ENCODE data around the gene PLCL2. TPM values are rescaled to one million over a fixed set of nuclear protein-coding genes. Genes with fewer than 3 reads are reported as not detected.

PLCL2 gene
- total and polyA plus RNA-seq, 10 of the 15 experiments (the other 5 are each of a cell fraction or from before 2014, with no cell fraction given) = 7.5 to 37.3 (median 21.7) TPM

GRCh38 chr3:17110660-17111396 lies 226.1 kb downstream of the PLCL2 start (continued):
- TF ChIP-seq PKNOX1 (IDR thresholded peaks at IDR 0.05) = peak; percentile 68; the same call in 1 of the 2 replicates
- no peak for TF ChIP-seq MAX (IDR thresholded peaks at IDR 0.05; ENCODE audit: low read depth, low read length)

GRCh38 chr3:17111586-17111985 lies 226.8 kb downstream of the PLCL2 start:
- CTCF ChIA-PET = no interaction called here
- POLR2A ChIA-PET = no interaction called here
- DNase-seq (ENCODE audit: low read depth, low spot score) = no peak

More at GRCh38 chr3:17111586-17111985, 226.8 kb downstream of the PLCL2 start:
- ATAC-seq = no peak
- Histone ChIP-seq H3K27me3 (replicated peaks in 1 of 2; ENCODE audit: control insufficient read depth in 2 of 2, insufficient read depth in 2 of 2, low read length in 1 of 2) (no peaks in the 10 kb centered on the region), H2AFZ (ENCODE audit: control insufficient read depth, low read depth, low read length) (no peak overlapping the region), H3K27ac (ENCODE audit: control insufficient read depth, insufficient read depth) (no peak overlapping the region), H4K20me1 (ENCODE audit: control insufficient read depth, insufficient read depth) (no peaks in the 10 kb centered on the region), H3K9me3 (replicated peaks; ENCODE audit: control insufficient read depth, insufficient read depth, low read length) (no peaks in the 10 kb centered on the region; the same call in 1 of the 3 replicates), H3K4me2 (ENCODE audit: control insufficient read depth, insufficient read depth) (no peak overlapping the region), H3K9ac (ENCODE audit: control insufficient read depth, insufficient read depth, low read length) (no peak overlapping the region), H3K79me2 (ENCODE audit: control insufficient read depth, insufficient read depth, low read length) (no peaks in the 10 kb centered on the region), H3K4me3 (no peak overlapping the region), H3K36me3 (ENCODE audit: control insufficient read depth in 2 of 2, insufficient read depth in 2 of 2, low read length in 1 of 2) (no peaks in the 10 kb centered on the region), H3K4me1 (ENCODE audit: control insufficient read depth, insufficient read depth, low read length) (no peaks in the 10 kb centered on the region; the same call in 1 of the 2 replicates)
- ChIA-PET SMC1A (ENCODE audit: uncharacterized antibody, unreplicated experiment) (no interaction called here), RAD21 (ENCODE audit: unreplicated experiment) (interaction anchor here (1.0 kb wide), 2 partner anchors 62 to 86 kb away, joined by 3 read pairs; no protein-coding TSS in a partner anchor)
- TF ChIP-seq NFXL1 (IDR thresholded peaks at IDR 0.05; ENCODE audit: borderline replicate concordance) (no peak), NR2C2 (IDR thresholded peaks at IDR 0.05; ENCODE audit: borderline replicate concordance, control insufficient read depth, insufficient read length, low read depth) (no peak), MYC (IDR thresholded peaks at IDR 0.05; ENCODE audit: insufficient read depth, insufficient read length, insufficient replicate concordance, low read length, severe bottlenecking) (no peak), ZBTB4 (CRISPR knock-in tag; IDR thresholded peaks at IDR 0.05) (no peak)
- WGBS (ENCODE audit: insufficient coverage, insufficient replicate concordance, low lambda C conversion rate, missing lambda C conversion rate) = 95% methylated on average over 3 of the region's 3 CpGs
- intact Hi-C loops (cut with micrococcal nuclease; ENCODE audit: unreplicated experiment) = no loop called here
- in situ Hi-C loops (cut with MboI) = no loop called here
- no peak for FAIRE-seq
- BruUV-seq (replicated peaks) = no TSS peak

Data from GM12878 (cell line).